H1 (cell line): ENCODE measurements around the gene GAS7. TPM values are rescaled to one million over a fixed set of nuclear protein-coding genes. Genes with fewer than 3 reads are reported as not detected.

Experiments
- CTCF ChIA-PET: fragments of 300-600 bp; sonication (Branson Sonifier 250); formaldehyde crosslinking; loops from one replicate; lab custom pipeline; 2021; ENCODE audit not compliant: partially characterized antibody; lab: Charles Lee
- POLR2A ChIA-PET: fragments of 300-600 bp; sonication (Branson Sonifier 250); formaldehyde crosslinking; loops from one replicate; lab custom pipeline; 2021; ENCODE audit warnings: inconsistent platforms; ENCODE audit not compliant: partially characterized antibody; lab: Charles Lee
- DNase-seq, 2 experiments: peaks; one replicate each; pipeline versions ENCODE4 v3.0.0 to v3.0.0-alpha.2; 2010 to 2022; ENCODE audit warnings: low spot score in 2 of 2, low read depth in 1 of 2, mixed read lengths in 1 of 2
- FAIRE-seq: peaks from 2 replicates; lab custom pipeline; 2011; peaks lifted over from hg19 to GRCh38; lab: Jason Lieb, UNC
- H2AFZ ChIP-seq: 2 replicates; pipeline ENCODE4 v1.8.1; 2012; ENCODE audit warnings: low read length, inconsistent platforms
- H2AK5ac ChIP-seq: 2 replicates; pipeline ENCODE4 v1.6.1; 2013; ENCODE audit warnings: low read depth, low read length
- H2BK120ac ChIP-seq: replicated peaks from 2 replicates; pipeline ENCODE3; 2013; ENCODE audit warnings: low read depth, low read length, inconsistent platforms
- H2BK12ac ChIP-seq: 2 replicates; pipeline ENCODE4 v1.6.1; 2013; ENCODE audit warnings: low read depth, low read length
- H2BK15ac ChIP-seq: 2 replicates; pipeline ENCODE4 v1.6.1; 2013; ENCODE audit warnings: low read length
- H2BK20ac ChIP-seq: 2 replicates; pipeline ENCODE4 v1.6.1; 2013; ENCODE audit warnings: low read length
- H2BK5ac ChIP-seq: 2 replicates; pipeline ENCODE4 v1.6.1; 2013; ENCODE audit warnings: low read depth, low read length
- H3K14ac ChIP-seq: 2 replicates; pipeline ENCODE4 v1.6.1; 2013; ENCODE audit warnings: inconsistent platforms; ENCODE audit not compliant: insufficient read length
- H3K18ac ChIP-seq: 2 replicates; pipeline ENCODE4 v1.6.1; 2013; ENCODE audit warnings: low read length; ENCODE audit errors: extremely low read depth
- H3K23ac ChIP-seq: 2 replicates; pipeline ENCODE4 v1.6.1; 2013; ENCODE audit warnings: inconsistent platforms; ENCODE audit not compliant: insufficient read length
- H3K23me2 ChIP-seq: 2 replicates; pipeline ENCODE4 v1.6.1; 2013; ENCODE audit warnings: low read depth, low read length
- H3K27ac ChIP-seq: 2 replicates; pipeline ENCODE4 v1.6.1; 2011; ENCODE audit warnings: low read depth, low read length, inconsistent platforms
- H3K27me3 ChIP-seq, 4 experiments: replicated peaks in 1 of 4; 1 replicate in 1 of 4; 2 replicates in 3 of 4; pipeline versions ENCODE4 v1.6.1 to v1.8.1; 2011 to 2013; ENCODE audit warnings: low read length in 3 of 4, mild to moderate bottlenecking in 3 of 4, inconsistent platforms in 2 of 4, mixed read lengths in 2 of 4, moderate library complexity in 1 of 4; ENCODE audit not compliant: control insufficient read depth in 3 of 4, insufficient read depth in 3 of 4; ENCODE audit errors: extremely low read depth in 1 of 4
- H3K36me3 ChIP-seq, 4 experiments: 2 replicates each; pipeline versions ENCODE4 v1.6.1 to v1.8.1; 2011 to 2013; ENCODE audit warnings: mild to moderate bottlenecking in 4 of 4, low read length in 3 of 4, moderate library complexity in 2 of 4, control low read depth in 1 of 4, inconsistent platforms in 1 of 4; ENCODE audit not compliant: insufficient read depth in 4 of 4, control insufficient read depth in 2 of 4
- H3K4ac ChIP-seq: replicated peaks from 2 replicates; pipeline ENCODE3; 2013; ENCODE audit warnings: low read length, low read depth, mixed read lengths, inconsistent platforms; ENCODE audit not compliant: insufficient read length
- H3K4me1 ChIP-seq, 4 experiments: replicated peaks in 1 of 4; 1 replicate in 1 of 4; 2 replicates in 3 of 4; pipeline versions ENCODE4 v1.6.1 to v1.8.1; 2011 to 2013; ENCODE audit warnings: low read length in 3 of 4, inconsistent platforms in 2 of 4, mixed read lengths in 1 of 4; ENCODE audit not compliant: insufficient read depth in 4 of 4, control insufficient read depth in 3 of 4
- H3K4me2 ChIP-seq, 2 experiments: 2 replicates each; pipeline versions ENCODE4 v1.6.1 to v1.8.1; 2011 to 2013; ENCODE audit warnings: low read depth in 2 of 2, low read length in 2 of 2, control low read depth in 1 of 2, inconsistent platforms in 1 of 2, mild to moderate bottlenecking in 1 of 2; ENCODE audit not compliant: insufficient read depth in 1 of 2
- H3K4me3 ChIP-seq, 4 experiments: fragments of 200-600, 300-600 bp in 1 of 4; sonication (generic), shearing (Covaris generic), sonication (Bioruptor Twin) in 1 of 4; 2 replicates each; pipeline versions ENCODE4 v1.5.1 to v1.8.1; 2011 to 2016; ENCODE audit warnings: low read length in 4 of 4, low read depth in 3 of 4, control low read depth in 2 of 4, inconsistent platforms in 2 of 4, mild to moderate bottlenecking in 2 of 4, mixed read lengths in 1 of 4, moderate library complexity in 1 of 4; ENCODE audit not compliant: insufficient read depth in 2 of 4; ENCODE audit errors: extremely low read depth in 1 of 4
- H3K56ac ChIP-seq: replicated peaks from 2 replicates; pipeline ENCODE3; 2013; ENCODE audit warnings: low read depth, mild to moderate bottlenecking, mixed read lengths, low read length, inconsistent platforms; ENCODE audit not compliant: insufficient read length
- H3K79me1 ChIP-seq: 2 replicates; pipeline ENCODE4 v1.6.1; 2013; ENCODE audit warnings: low read depth, low read length, control low read depth
- H3K79me2 ChIP-seq, 2 experiments: 2 replicates each; pipeline versions ENCODE4 v1.6.1 to v1.8.1; 2012 to 2013; ENCODE audit warnings: low read length in 2 of 2, mild to moderate bottlenecking in 2 of 2, inconsistent platforms in 1 of 2; ENCODE audit not compliant: insufficient read depth in 2 of 2, control insufficient read depth in 1 of 2
- H3K9ac ChIP-seq, 4 experiments: replicated peaks in 1 of 4; 1 replicate in 1 of 4; 2 replicates in 3 of 4; pipeline versions ENCODE4 v1.6.1 to v1.8.1; 2011 to 2013; ENCODE audit warnings: low read depth in 3 of 4, low read length in 3 of 4, control low read depth in 2 of 4, mild to moderate bottlenecking in 2 of 4, moderate library complexity in 2 of 4, inconsistent platforms in 1 of 4; ENCODE audit errors: extremely low read depth in 1 of 4
- H3K9me3 ChIP-seq, 2 experiments: 2 replicates each; pipeline versions ENCODE4 v1.6.1 to v1.8.1; 2012 to 2013; ENCODE audit warnings: mild to moderate bottlenecking in 2 of 2, moderate library complexity in 2 of 2, control low read depth in 1 of 2, inconsistent platforms in 1 of 2, low read depth in 1 of 2, low read length in 1 of 2, mixed read lengths in 1 of 2; ENCODE audit not compliant: insufficient read depth in 2 of 2
- H4K20me1 ChIP-seq, 2 experiments: replicated peaks in 1 of 2; 2 replicates each; pipeline versions ENCODE3 to v1.8.1; 2011 to 2013; ENCODE audit warnings: inconsistent platforms in 2 of 2, low read length in 2 of 2, mild to moderate bottlenecking in 1 of 2; ENCODE audit not compliant: insufficient read depth in 2 of 2, control insufficient read depth in 1 of 2
- H4K5ac ChIP-seq: 2 replicates; pipeline ENCODE4 v1.6.1; 2013; ENCODE audit warnings: low read length, low read depth, mixed read lengths, inconsistent platforms; ENCODE audit not compliant: insufficient read length
- H4K8ac ChIP-seq: 2 replicates; pipeline ENCODE4 v1.8.0; 2013; ENCODE audit warnings: mild to moderate bottlenecking, moderate library complexity, low read length, inconsistent platforms; ENCODE audit not compliant: insufficient read depth; ENCODE audit errors: extremely low read depth
- H4K91ac ChIP-seq: replicated peaks from 2 replicates; pipeline ENCODE3; 2013; ENCODE audit warnings: low read length, mixed read lengths, inconsistent platforms; ENCODE audit not compliant: insufficient read length
- CBX8 ChIP-seq: fragments of 300-800, 300-1000 bp; sonication (generic); IDR thresholded peaks from 2 replicates; pipeline ENCODE4 v1.7.1; 2016; ENCODE audit warnings: low read depth, low read length, borderline replicate concordance
- GTF2F1 ChIP-seq: IDR thresholded peaks from 2 replicates; pipeline ENCODE4 v1.6.1; 2012; ENCODE audit warnings: low read depth, low read length, improper control_type of control experiment, borderline replicate concordance
- RAD21 ChIP-seq, 2 experiments: IDR thresholded peaks in 1 of 2; conservative IDR thresholded peaks in 1 of 2; 2 replicates each; pipeline ENCODE4 v1.6.1; 2011; ENCODE audit warnings: low read depth in 2 of 2, low read length in 2 of 2, improper control_type of control experiment in 1 of 2, inconsistent platforms in 1 of 2, mild to moderate bottlenecking in 1 of 2, moderate library complexity in 1 of 2
- RBBP5 ChIP-seq: IDR thresholded peaks from 2 replicates; pipeline ENCODE4 v1.7.1; 2012; ENCODE audit warnings: low read depth, mild to moderate bottlenecking, inconsistent platforms, low read length, moderate library complexity, borderline replicate concordance
- RFX5 ChIP-seq: IDR thresholded peaks from 2 replicates; pipeline ENCODE4 v1.6.1; 2011; ENCODE audit warnings: low read depth, low read length, improper control_type of control experiment, borderline replicate concordance
- SP4 ChIP-seq: IDR thresholded peaks from 2 replicates; pipeline ENCODE4 v1.6.1; 2012; ENCODE audit warnings: low read length, inconsistent platforms
- SUZ12 ChIP-seq: fragments of 200-600 bp; sonication (generic); IDR thresholded peaks from 2 replicates; pipeline ENCODE4 v1.6.1; 2012; ENCODE audit warnings: mild to moderate bottlenecking, inconsistent platforms, low read length, moderate library complexity, mixed read lengths
- TAF1 ChIP-seq: IDR thresholded peaks from 2 replicates; pipeline ENCODE4 v1.6.1; 2011; ENCODE audit warnings: mild to moderate bottlenecking, low read depth, low read length
- whole genome bisulfite sequencing, 2 experiments: shearing (Covaris generic) in 1 of 2; methylation state at CpG; one replicate each; pipeline versions ENCODE4 v1.1.6 to v1.1.7; 2013 to 2015; ENCODE audit warnings: low lambda C conversion rate in 2 of 2, mixed read lengths in 2 of 2, inconsistent platforms in 1 of 2, low coverage in 1 of 2, missing lambda C conversion rate in 1 of 2; ENCODE audit not compliant: insufficient replicate concordance in 2 of 2, insufficient coverage in 1 of 2, insufficient read length in 1 of 2; ENCODE audit errors: extremely low coverage in 1 of 2, missing lambda C conversion rate in 1 of 2; 5-methylcytosine and 5-hydroxymethylcytosine counted together
- polyA plus RNA-seq, 7 experiments: library from polyadenylated mRNA; depleted of rRNA in 3 of 7; stranded (reverse) in 5 of 7; unstranded in 2 of 7; fragments of >200 nt in 5 of 7; fragments of 200-250 nt in 2 of 7; gene quantifications; 1 replicate in 5 of 7; 2 replicates in 1 of 7; 4 replicates in 1 of 7; pipeline versions ENCODE4 v1.2.1 to v1.2.3, GENCODE V29; 2011 to 2013; ENCODE audit warnings: missing spikeins in 2 of 7, mixed read lengths in 2 of 7
- total RNA-seq: library from RNA; stranded (reverse); fragmentation: NEBNext Ultra II Directional; extraction: Animal tissue kit (Norgen Biotek cat#: 25700); gene quantifications from 2 replicates; pipeline ENCODE4 v1.2.1, GENCODE V29; 2021

The GAS7 gene
- total and polyA plus RNA-seq, 2 of the 8 experiments (the other 6 are each of a cell fraction or from before 2014, with no cell fraction given) = 5.0 to 14.5 TPM

- DNase-seq = no peak
Observed at GRCh38 chr17:9971991-9972390, 226.4 kb downstream of the GAS7 start.

More at GRCh38 chr17:9971991-9972390, 226.4 kb downstream of the GAS7 start:
- Histone ChIP-seq H3K18ac (peak overlapping the region; percentile 32; the same call in 1 of the 2 replicates), H2BK5ac (no peak overlapping the region), H3K14ac (no peak overlapping the region), H3K23me2 (no peaks in the 10 kb centered on the region), H3K27me3 (no peaks in the 10 kb centered on the region), H2AFZ (no peak overlapping the region), H3K79me1 (no peaks in the 10 kb centered on the region), H4K91ac (no peak overlapping the region), H2BK20ac (no peak overlapping the region), H2AK5ac (no peak overlapping the region), H3K4me3 (no peak overlapping the region), H2BK12ac (0 out of 2 replicates have a peak overlapping the region, but pooled peaks have one; percentile 50), H3K4me2 (no peak overlapping the region), H3K79me2 (no peaks in the 10 kb centered on the region), H3K27ac (no peak overlapping the region), H3K9me3 (no peaks in the 10 kb centered on the region), H3K36me3 (no peaks in the 10 kb centered on the region), H3K23ac (no peak overlapping the region), H4K20me1 (no peaks in the 10 kb centered on the region), H2BK120ac (no peak overlapping the region), H3K9ac (no peak overlapping the region), H4K5ac (no peak overlapping the region), H4K8ac (no peak overlapping the region), H2BK15ac (no peak overlapping the region), H3K4me1 (peaks cover 0 to 2% (median 0%) of the 10 kb centered on the region in 4 experiments; a peak in 1 of 7 replicates), H3K56ac (no peak overlapping the region), H3K4ac (no peak overlapping the region)
- ChIA-PET CTCF (interaction anchor here (1.2 to 8.9 kb wide), 2 partner anchors 12 to 55 kb away, joined by 3 to 140 read pairs; no protein-coding TSS in a partner anchor), POLR2A (no interaction called here)
- no peak for FAIRE-seq
- 81% methylated on average over 4 of the region's 4 CpGs; no CpG with 5 or more reads in 1 of the 2 experiments for WGBS, 2 experiments
- TF ChIP-seq GTF2F1 (no peak), SUZ12 (no peak), RAD21 (IDR thresholded peaks at IDR 0.05 in 1 of 2, conservative IDR thresholded peaks at IDR 0.05 in 1 of 2; ENCODE audit: low read depth in 2 of 2, low read length in 2 of 2) (no peak), CBX8 (no peak), RFX5 (no peak), SP4 (no peak), TAF1 (no peak), RBBP5 (no peak)
